Fibroblast of mammary gland (primary cell): ENCODE data around the gene VARS2.

Experiments used
- DNase-seq: peaks from one replicate; pipeline ENCODE4 v3.0.0-alpha.2; 2010; ENCODE audit warnings: low read depth
- H3K4me3 ChIP-seq: 2 replicates; pipeline ENCODE4 v1.5.1; 2011; ENCODE audit warnings: low read depth, mild to moderate bottlenecking, low read length, moderate library complexity; ENCODE audit not compliant: control insufficient read depth
- TF ChIP-seq, protein P1 (sequence below): conservative IDR thresholded peaks from 2 replicates; pipeline ENCODE4 v1.5.1; 2011; ENCODE audit warnings: low read depth, low read length, inconsistent platforms; ENCODE audit not compliant: control insufficient read depth, insufficient read depth

The VARS2 gene

DNA sequence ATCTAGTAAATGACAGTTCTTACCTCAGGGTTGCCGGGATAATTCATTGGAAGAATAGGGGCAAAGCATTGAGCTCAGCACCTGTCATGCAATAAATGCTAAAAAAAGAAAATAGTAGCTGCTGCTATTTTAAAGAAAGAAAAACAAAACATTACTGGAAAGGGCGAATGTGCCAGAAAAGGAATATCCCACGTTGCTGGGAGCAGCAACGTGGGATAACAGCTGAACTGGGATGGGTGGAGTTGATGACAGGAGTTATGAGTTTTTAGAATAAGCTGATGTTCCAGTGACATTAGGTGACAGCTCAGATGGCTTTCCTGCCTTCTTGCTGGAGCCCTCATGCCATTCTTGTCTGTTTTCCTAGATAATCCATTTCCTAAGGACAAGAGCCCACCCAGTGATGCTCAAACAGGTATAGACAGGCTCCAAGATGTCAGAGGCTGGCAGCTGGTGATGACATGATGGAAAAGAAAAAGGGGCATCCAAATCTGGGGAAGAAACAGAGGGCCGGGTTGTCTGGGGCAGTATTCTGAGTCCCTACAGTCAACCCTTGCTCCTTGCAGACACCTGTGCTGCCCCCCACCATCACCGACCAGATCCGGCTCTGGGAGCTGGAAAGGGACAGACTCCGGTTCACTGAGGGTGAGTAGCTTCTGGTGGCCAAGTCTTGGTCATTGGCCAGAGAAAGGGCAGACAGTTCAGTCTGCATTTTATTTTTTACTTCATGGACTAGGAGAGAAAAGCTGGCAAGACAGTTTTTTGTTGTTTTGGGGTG, 1.1 kb upstream of the VARS2 start:
- TF ChIP-seq, protein P1, sequence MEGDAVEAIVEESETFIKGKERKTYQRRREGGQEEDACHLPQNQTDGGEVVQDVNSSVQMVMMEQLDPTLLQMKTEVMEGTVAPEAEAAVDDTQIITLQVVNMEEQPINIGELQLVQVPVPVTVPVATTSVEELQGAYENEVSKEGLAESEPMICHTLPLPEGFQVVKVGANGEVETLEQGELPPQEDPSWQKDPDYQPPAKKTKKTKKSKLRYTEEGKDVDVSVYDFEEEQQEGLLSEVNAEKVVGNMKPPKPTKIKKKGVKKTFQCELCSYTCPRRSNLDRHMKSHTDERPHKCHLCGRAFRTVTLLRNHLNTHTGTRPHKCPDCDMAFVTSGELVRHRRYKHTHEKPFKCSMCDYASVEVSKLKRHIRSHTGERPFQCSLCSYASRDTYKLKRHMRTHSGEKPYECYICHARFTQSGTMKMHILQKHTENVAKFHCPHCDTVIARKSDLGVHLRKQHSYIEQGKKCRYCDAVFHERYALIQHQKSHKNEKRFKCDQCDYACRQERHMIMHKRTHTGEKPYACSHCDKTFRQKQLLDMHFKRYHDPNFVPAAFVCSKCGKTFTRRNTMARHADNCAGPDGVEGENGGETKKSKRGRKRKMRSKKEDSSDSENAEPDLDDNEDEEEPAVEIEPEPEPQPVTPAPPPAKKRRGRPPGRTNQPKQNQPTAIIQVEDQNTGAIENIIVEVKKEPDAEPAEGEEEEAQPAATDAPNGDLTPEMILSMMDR, result no peak
- no peak overlapping the region for H3K4me3 ChIP-seq
- no peak for DNase-seq

DNA sequence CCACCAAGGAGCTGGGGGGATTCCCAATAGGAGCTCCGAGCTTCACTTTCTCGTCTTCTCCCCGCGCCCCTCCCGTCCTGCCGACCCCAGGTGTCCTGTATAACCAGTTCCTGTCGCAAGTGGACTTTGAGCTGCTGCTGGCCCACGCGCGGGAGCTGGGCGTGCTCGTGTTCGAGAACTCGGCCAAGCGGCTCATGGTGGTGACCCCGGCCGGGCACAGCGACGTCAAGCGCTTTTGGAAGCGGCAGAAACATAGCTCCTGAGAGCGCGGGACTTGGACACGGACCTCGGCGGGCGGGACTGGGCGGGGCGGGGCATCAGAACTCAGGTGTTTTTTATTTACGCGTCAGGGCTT, 340 bp upstream of the VARS2 start:
- no peak for DNase-seq
- H3K4me3 ChIP-seq, result peak overlapping the region; percentile 32
- TF ChIP-seq, protein P1, result no peak

DNA sequence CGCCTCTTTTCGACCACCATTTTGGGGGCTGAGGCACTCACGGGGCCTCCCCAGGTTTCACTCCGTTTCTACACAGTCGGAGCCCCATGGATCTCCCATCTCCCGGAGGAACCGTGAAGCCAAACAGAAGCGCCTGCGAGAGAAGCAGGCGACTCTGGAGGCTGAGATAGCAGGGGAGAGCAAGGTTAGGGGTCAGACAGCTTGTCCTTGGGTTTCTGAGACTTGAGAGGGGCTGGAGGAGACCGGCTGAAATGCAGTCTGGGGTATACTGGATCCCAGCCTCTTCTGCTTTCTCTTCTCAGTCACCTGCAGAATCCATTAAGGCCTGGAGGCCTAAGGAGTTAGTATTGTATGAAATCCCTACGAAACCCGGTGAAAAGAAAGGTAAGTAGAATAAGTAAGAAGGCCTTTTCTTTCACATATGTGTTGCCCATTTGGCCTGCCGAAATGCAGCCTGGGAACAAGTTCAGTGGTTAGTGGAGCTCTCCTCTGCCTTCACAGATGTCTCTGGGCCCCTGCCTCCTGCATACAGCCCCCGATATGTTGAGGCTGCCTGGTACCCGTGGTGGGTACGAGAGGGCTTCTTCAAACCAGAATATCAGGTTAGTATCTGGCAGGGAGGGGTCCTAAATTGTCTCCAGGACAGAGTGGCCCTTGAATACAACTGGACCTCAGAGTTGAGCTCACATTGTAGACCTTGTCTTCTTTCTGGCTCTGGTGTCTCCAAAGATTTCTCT, 984 bp downstream of the VARS2 start:
- peak overlapping the region; percentile 51 for H3K4me3 ChIP-seq

DNA sequence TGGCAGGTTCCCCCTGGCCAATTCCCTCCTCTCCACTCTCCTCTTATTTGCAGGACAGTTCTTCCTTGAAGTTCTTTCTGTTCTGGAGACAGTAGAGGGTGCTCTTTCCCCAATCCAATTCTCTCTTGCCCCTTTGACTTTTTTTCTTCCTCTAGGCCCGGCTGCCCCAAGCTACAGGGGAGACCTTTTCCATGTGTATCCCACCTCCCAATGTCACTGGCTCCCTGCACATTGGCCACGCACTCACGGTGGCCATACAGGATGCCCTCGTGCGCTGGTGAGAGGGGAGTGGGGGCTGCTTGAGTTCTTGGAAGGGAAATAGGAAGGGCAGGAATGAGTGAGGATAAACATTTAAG, 1.5 kb downstream of the VARS2 start:
- peak; percentile 79 for DNase-seq
- TF ChIP-seq, protein P1, result peak; percentile 76

More for the DNA sequence above, 984 bp downstream of the VARS2 start:
- no peak for DNase-seq
- TF ChIP-seq, protein P1, result no peak

DNA sequence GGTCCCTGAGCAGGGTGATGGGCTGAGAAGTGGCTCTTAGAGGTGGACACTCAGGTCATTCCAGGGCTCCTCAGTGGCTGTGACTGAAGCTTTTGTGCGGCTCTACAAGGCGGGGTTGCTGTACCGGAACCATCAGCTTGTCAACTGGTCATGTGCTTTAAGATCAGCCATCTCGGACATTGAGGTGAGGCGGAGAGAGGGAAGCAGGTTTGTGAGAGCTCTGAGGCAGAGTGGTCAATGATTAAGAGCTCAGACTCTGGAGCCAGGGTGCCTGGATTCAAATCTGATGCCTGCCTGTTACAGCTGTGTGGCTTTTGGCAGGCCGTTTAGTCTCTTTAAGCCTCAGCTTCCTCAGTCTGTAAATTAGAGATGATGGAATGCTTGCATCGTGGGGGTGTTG, 3.0 kb downstream of the VARS2 start:
- no peak for DNase-seq
- no peak overlapping the region for H3K4me3 ChIP-seq
- TF ChIP-seq, protein P1, result no peak

More for the DNA sequence above, 1.5 kb downstream of the VARS2 start:
- no peak overlapping the region for H3K4me3 ChIP-seq

DNA sequence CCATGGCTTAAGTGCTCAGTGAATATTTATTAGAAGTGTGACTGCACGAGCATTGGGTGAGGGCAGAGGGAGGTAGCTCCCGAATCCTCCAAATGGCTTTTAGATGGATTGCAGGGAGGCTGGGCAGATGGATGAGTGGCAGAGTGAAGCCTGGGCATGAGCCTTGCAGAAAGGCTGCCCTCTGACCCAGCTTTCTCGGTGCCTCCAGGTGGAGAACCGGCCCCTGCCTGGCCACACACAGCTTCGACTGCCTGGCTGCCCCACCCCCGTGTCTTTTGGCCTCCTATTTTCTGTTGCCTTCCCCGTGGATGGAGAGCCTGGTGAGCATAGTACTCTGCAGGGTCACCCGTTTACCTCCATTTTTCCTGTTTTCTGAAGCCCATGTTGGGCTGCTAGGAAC, 3.4 kb downstream of the VARS2 start:
- DNase-seq, result no peak
- TF ChIP-seq, protein P1, result no peak
- H3K4me3 ChIP-seq, result no peak overlapping the region
